CD4-positive, alpha-beta T cell (primary cell): ENCODE data around the gene GALNT11. TPM values are rescaled to one million over a fixed set of nuclear protein-coding genes. Genes with fewer than 3 reads are reported as not detected.
"Not testable (repeated sequence)": the region's sequence is repeated elsewhere in the genome, so short reads cannot be mapped to it uniquely, and the experiment has no call there.

Experiments used
- ATAC-seq: fragments of 200-7000 bp; cut with Tn5 transposase; one replicate; pipeline ENCODE4 v1.10.0; 2022; ENCODE audit warnings: mild to moderate bottlenecking; ENCODE audit not compliant: poor library complexity
- CTCF ChIA-PET: fragments of 350-600 bp; sonication (Branson Sonifier 250); formaldehyde crosslinking; loops from one replicate; lab custom pipeline; 2021; ENCODE audit warnings: antibody characterized with exemption, inconsistent platforms; lab: Charles Lee
- POLR2A ChIA-PET: fragments of 350-600 bp; sonication (Branson Sonifier 250); formaldehyde crosslinking; loops from one replicate; lab custom pipeline; 2021; ENCODE audit warnings: antibody characterized with exemption, inconsistent platforms; lab: Charles Lee
- DNase-seq, 14 experiments: peaks; one replicate each; pipeline ENCODE4 v3.0.0-alpha.2; 2013 to 2020; ENCODE audit warnings: mixed read lengths in 2 of 14
- H3K27ac ChIP-seq, 2 donors: one replicate each; pipeline versions ENCODE4 v1.5.1 to v1.7.0; 2013; ENCODE audit warnings: low read length in 2 of 2, low read depth in 1 of 2, mild to moderate bottlenecking in 1 of 2
- H3K27me3 ChIP-seq, 2 experiments: 1 replicate in 1 of 2; 2 replicates in 1 of 2; pipeline versions ENCODE4 v1.6.1 to v1.7.0; 2013; ENCODE audit warnings: low read length in 2 of 2, control low read depth in 1 of 2, mild to moderate bottlenecking in 1 of 2, moderate library complexity in 1 of 2; ENCODE audit not compliant: insufficient read depth in 2 of 2, control insufficient read depth in 1 of 2
- H3K36me3 ChIP-seq: one replicate; pipeline ENCODE4 v1.6.1; 2013; ENCODE audit warnings: low read length, control low read depth; ENCODE audit not compliant: insufficient read depth
- H3K4me1 ChIP-seq: one replicate; pipeline ENCODE4 v1.6.1; 2013; ENCODE audit warnings: low read length, control low read depth; ENCODE audit not compliant: insufficient read depth
- H3K4me3 ChIP-seq: one replicate; pipeline ENCODE4 v1.5.1; 2013; ENCODE audit warnings: mild to moderate bottlenecking, low read length, moderate library complexity
- H3K9me3 ChIP-seq, 2 experiments: 1 replicate in 1 of 2; 2 replicates in 1 of 2; pipeline versions ENCODE4 v1.6.1 to v1.7.0; 2013; ENCODE audit warnings: low read length in 2 of 2, mild to moderate bottlenecking in 2 of 2, control low read depth in 1 of 2, moderate library complexity in 1 of 2; ENCODE audit not compliant: control insufficient read depth in 1 of 2, insufficient read depth in 1 of 2
- H3K27ac Mint-ChIP-seq: one replicate; pipeline ENCODE4 v1.8.0; 2020; ENCODE audit warnings: mixed read lengths
- H3K27me3 Mint-ChIP-seq: one replicate; pipeline ENCODE4 v1.8.0; 2021; ENCODE audit warnings: mixed read lengths
- H3K36me3 Mint-ChIP-seq: one replicate; pipeline ENCODE4 v1.8.0; 2021; ENCODE audit warnings: low read depth, mixed read lengths
- H3K4me1 Mint-ChIP-seq: one replicate; pipeline ENCODE4 v1.8.0; 2021; ENCODE audit warnings: low read depth, mixed read lengths
- H3K4me3 Mint-ChIP-seq: one replicate; pipeline ENCODE4 v1.8.0; 2020; ENCODE audit warnings: mild to moderate bottlenecking, mixed read lengths
- H3K9me3 Mint-ChIP-seq: one replicate; pipeline ENCODE4 v1.8.0; 2020; ENCODE audit warnings: mixed read lengths
- intact Hi-C, 2 experiments: fragments of 100-400 bp; cut with DNase I in 1 of 2; cut with micrococcal nuclease in 1 of 2; formaldehyde crosslinking; loops; one replicate each; pipeline versions ENCODE4 v1.15.1 to v1.9.0; 2023 to 2025; cut with DNase I, micrococcal nuclease
- total RNA-seq, 174 experiments: library from RNA in 2 of 174; stranded (reverse) in 2 of 174; gene quantifications; one replicate each; pipeline ENCODE4 v1.2.3 and lab custom pipeline; 2021 to 2026
- TF ChIP-seq, protein P1 (sequence below): fragments of 200-600 bp; IDR thresholded peaks from one replicate; pipeline ENCODE4 v1.8.0; 2022; ENCODE audit warnings: antibody characterized with exemption, mild to moderate bottlenecking

The GALNT11 gene
- total RNA-seq, 2 experiments from 2014 or later = 20.7 to 22.2 TPM

DNA sequence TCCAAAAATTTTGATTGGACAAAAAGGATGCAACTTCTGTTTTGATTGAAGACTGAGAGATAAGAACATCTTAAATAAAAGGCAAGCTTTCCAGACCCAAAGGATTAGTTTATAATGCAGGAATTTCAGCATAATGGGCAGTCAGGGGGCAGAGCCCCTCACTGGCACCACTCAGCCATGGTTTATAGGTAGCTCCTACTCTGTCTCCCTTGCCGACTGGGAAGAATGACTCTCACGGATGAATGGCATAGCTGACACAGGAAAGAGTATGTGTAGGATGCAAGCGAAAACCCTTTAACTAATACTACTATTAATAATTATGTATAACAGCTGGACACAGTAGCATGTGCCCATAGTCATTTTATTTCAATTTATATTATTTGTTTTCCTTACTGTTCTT is 53.3 kb downstream of the GALNT11 start:
- Histone ChIP-seq H3K27me3 (no peaks in the 10 kb centered on the region), H3K4me1 (no peaks in the 10 kb centered on the region), H3K36me3 (no peaks in the 10 kb centered on the region), H3K9me3 (no peaks in the 10 kb centered on the region), H3K27ac (no peak overlapping the region), H3K4me3 (no peak overlapping the region)
- Mint-ChIP-seq H3K9me3 (no peaks in the 10 kb centered on the region), H3K4me3 (no peak overlapping the region), H3K4me1 (peaks cover 56% of the 10 kb centered on the region), H3K36me3 (peaks cover 26% of the 10 kb centered on the region), H3K27me3 (no peaks in the 10 kb centered on the region), H3K27ac (no peak overlapping the region)
- intact Hi-C loops = loop anchor here in 1 of 2 experiments (5.0 kb wide), 1 partner anchor 69 kb away; no protein-coding TSS in a partner anchor
- ChIA-PET POLR2A (interaction anchor here (0.6 kb wide), 1 partner anchor 444 kb away, joined by 3 read pairs; no protein-coding TSS in a partner anchor), CTCF (no interaction called here)
- TF ChIP-seq, protein P1, sequence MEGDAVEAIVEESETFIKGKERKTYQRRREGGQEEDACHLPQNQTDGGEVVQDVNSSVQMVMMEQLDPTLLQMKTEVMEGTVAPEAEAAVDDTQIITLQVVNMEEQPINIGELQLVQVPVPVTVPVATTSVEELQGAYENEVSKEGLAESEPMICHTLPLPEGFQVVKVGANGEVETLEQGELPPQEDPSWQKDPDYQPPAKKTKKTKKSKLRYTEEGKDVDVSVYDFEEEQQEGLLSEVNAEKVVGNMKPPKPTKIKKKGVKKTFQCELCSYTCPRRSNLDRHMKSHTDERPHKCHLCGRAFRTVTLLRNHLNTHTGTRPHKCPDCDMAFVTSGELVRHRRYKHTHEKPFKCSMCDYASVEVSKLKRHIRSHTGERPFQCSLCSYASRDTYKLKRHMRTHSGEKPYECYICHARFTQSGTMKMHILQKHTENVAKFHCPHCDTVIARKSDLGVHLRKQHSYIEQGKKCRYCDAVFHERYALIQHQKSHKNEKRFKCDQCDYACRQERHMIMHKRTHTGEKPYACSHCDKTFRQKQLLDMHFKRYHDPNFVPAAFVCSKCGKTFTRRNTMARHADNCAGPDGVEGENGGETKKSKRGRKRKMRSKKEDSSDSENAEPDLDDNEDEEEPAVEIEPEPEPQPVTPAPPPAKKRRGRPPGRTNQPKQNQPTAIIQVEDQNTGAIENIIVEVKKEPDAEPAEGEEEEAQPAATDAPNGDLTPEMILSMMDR = no peak
- ATAC-seq (no peak), DNase-seq (no peak)

DNA sequence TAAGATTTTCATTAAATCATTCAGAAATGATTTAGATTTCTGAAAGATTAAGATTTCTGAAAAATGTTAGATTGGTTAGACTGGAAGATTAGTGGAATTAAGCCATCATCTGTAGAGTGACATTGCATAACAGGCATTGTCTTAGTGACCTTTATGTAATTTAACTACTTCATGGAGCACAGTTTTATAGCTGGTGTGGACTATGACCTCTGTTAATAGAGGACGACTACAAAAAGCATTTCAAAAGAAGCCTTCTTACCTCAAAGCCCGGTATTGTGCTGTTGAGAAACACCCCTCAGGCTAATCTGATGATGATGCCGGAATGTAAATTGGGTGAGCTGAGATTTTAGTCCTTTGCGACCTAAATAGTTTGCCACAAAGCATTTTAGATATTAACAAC is 55.6 kb downstream of the GALNT11 start:
- POLR2A ChIA-PET = no interaction called here
- no peaks in the 10 kb centered on the region for H3K27me3 Mint-ChIP-seq
- H3K4me1 Mint-ChIP-seq = peaks cover 48% of the 10 kb centered on the region
- H3K27ac Mint-ChIP-seq = no peak overlapping the region
- intact Hi-C loops = no loop called here
- Histone ChIP-seq H3K4me1 (no peaks in the 10 kb centered on the region), H3K27me3 (no peaks in the 10 kb centered on the region), H3K9me3 (no peaks in the 10 kb centered on the region), H3K4me3 (no peak overlapping the region), H3K36me3 (no peaks in the 10 kb centered on the region), H3K27ac (no peak overlapping the region)
- CTCF ChIA-PET = no interaction called here
- TF ChIP-seq, protein P1 = no peak
- ATAC-seq (no peak), DNase-seq (no peak)
- no peak overlapping the region for H3K4me3 Mint-ChIP-seq
- peaks cover 45% of the 10 kb centered on the region for H3K36me3 Mint-ChIP-seq
- H3K9me3 Mint-ChIP-seq = no peaks in the 10 kb centered on the region

DNA sequence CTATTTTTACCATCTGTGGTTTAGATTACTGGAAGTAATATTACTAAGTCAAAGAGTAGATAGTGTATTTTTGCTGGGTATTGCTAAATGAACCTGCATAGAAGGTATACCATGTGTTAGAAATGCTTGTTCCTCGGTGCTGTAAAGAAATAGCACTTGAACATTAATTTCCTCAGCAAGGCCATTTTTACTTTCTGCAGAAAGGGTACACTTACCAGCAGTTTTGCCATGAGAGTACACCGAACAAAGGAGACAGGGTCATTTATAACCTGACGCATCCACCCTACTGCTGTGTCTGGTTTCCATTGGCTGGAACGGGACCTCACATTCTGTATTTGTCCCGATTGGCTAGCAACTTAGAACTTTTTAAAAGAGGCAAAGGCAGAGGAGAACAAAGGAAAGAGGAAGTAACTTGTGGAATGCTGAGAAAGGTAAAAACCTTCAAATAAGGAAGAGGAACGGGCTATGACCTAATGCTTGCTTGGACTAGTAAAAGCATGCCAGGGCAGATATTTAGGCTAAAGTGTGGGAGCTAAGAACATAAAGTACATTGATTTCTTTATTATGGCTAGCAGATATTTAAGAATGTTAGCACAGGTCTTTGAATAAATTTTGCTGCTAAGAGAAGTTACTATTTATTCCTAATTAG is 56.7 kb downstream of the GALNT11 start:
- H3K27me3 Mint-ChIP-seq, H3K9me3 ChIP-seq, H3K4me3 ChIP-seq, DNase-seq, H3K36me3 ChIP-seq, H3K4me3 Mint-ChIP-seq, ATAC-seq, H3K9me3 Mint-ChIP-seq, H3K27me3 ChIP-seq, H3K27ac ChIP-seq, intact Hi-C loops, H3K4me1 ChIP-seq, H3K27ac Mint-ChIP-seq, CTCF ChIA-PET, POLR2A ChIA-PET: not testable (repeated sequence)
- Mint-ChIP-seq H3K36me3 (peaks cover 51% of the 10 kb centered on the region), H3K4me1 (peaks cover 37% of the 10 kb centered on the region)

DNA sequence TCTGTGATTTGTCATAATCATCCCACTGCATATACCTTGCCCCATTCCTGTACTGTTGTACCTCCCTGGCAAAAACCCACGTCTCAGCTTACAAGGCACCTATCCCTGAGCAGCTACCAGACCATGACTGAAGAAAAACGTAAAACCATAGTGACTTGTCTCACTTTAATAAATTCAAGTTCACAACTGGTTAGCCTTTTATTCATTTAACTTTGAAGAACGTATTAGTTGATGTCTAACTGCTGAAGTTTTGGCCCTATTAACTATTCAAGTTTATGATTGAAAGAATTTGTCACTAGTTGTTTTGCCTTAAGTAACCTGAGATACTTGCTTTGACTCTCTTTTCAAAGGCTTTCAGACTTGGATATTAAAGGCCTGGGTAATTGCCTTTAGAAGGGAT is 59.7 kb downstream of the GALNT11 start:
- TF ChIP-seq, protein P1 = no peak
- H3K27me3 ChIP-seq = no peaks in the 10 kb centered on the region
- H3K27me3 Mint-ChIP-seq = no peaks in the 10 kb centered on the region
- no peak for ATAC-seq
- no peak for DNase-seq
- ChIA-PET CTCF (no interaction called here), POLR2A (no interaction called here)
- peaks cover 13% of the 10 kb centered on the region for H3K4me1 Mint-ChIP-seq
- no peaks in the 10 kb centered on the region for H3K36me3 ChIP-seq
- H3K4me3 Mint-ChIP-seq = no peak overlapping the region
- no peak overlapping the region for H3K4me3 ChIP-seq
- H3K9me3 Mint-ChIP-seq = peaks cover 9% of the 10 kb centered on the region
- peaks cover 0 to 13% of the 10 kb centered on the region in 2 experiments for H3K9me3 ChIP-seq
- no peak overlapping the region for H3K27ac Mint-ChIP-seq
- no peaks in the 10 kb centered on the region for H3K4me1 ChIP-seq
- peaks cover 80% of the 10 kb centered on the region for H3K36me3 Mint-ChIP-seq
- intact Hi-C loops = no loop called here
- no peak overlapping the region for H3K27ac ChIP-seq
